Cerebellar cortex (tissue), 1 donor: ENCODE results near the gene HHAT.

ENCODE experiments used
- DNase-seq: peaks from one replicate; pipeline ENCODE4 v3.0.0-alpha.2; 2015; ENCODE audit warnings: low spot score

The HHAT gene

DNA sequence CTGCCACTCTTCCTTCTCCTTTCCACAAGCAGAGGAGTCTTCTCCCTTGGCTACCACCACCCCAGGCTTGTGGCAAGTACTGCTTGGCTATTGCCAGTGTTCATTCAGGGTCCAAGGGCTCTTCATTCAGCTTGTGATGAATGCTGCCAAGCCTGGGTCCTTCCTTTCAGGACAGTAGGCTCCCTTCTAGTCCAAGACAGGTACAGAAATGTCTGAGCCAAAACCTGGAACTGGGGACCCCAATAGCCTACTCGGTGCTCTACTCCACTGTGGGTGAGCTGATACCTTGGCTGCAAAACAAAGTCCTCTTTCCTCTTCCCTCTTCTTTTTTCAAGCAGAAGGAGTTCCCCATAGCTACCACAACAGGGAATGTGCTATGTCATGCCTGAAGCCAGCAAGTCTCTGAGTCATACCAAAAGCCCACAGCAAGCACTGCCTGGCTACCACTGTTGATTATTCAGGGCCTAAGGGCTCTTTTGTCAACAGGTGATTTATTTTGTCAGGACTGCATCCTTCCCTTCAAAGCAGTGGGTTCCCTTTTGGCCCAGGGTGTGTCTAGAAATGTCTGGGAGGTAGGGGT lies 268.9 kb downstream of the HHAT start:
- DNase-seq = no peak

DNA sequence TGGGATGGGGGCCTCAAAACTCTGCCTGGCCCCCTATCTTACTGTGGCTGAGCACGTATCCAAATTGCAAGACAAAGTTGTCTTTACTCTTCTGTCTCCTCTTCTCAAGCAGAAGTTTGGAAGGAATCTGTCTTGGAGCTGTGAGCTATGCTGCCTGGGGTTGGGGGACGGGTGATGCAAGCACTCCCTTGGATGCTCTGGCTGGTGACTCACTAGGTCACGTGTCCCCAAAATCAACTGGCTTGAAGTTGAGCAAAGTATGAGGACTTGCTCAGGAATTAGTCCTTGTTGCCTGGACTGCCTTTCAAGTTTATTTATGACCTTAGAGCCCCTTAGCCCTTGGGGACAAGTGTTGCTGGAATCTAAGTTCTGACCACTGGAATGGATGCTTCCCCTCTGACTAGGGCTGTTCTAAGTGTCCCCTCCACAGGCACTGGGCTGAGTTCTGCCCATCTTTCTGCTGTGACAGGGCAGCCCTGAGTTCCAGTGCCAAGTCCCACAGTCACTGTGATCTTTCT lies 269.5 kb downstream of the HHAT start:
- no peak for DNase-seq

DNA sequence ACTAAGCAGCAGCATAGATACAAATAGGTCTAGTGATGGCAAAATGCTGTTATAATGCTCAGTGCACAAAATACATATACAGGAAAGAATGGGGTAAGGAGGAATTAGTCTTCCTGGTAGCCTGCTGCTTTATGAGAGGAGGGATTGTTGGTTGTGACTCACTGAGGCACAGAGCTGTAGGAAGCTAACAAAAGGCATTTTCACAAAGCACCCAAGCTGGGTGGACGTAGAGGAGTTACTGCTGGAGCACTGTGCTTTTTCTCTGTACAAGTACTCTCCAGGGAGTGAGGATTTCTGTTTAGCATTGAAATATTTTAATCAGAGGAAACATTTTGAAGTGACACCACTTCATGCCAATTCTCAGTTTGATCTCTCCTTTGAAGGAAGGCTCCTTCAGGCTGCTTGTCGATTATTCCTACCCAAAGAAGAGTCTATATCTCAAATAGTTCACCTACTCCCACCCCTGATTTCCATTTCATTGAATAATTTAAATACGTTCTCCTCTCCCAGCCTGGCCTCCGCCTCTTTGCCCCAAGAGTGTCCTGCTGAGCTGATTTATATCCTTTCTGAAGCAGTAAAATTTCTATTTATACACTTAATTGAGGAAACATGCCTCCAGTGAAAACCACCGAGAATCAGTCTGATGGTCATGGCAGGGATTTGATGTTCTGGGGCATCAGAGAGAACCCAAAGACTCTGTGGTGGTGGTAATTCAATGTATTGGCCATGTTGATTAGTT lies 271.9 kb downstream of the HHAT start:
- no peak for DNase-seq

DNA sequence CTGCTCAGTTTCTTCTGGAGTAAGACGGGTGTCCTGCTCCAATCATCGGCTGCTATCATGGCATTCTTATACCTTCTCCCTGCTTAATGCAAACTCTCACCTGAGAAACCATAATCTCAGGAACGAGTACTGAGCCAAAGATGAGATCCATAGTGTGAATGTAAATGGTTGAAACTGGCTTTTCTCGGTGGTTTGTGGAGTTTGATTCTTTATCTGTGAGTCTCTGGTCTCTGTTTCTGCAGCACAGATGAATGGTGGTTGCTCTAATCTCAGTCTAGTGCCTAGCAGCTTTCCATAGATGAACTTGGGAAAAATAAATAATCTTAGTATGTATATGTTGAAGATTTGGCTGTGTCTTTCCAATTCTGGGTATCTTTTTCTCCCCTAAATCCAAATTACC lies 274.4 kb downstream of the HHAT start:
- DNase-seq = no peak

DNA sequence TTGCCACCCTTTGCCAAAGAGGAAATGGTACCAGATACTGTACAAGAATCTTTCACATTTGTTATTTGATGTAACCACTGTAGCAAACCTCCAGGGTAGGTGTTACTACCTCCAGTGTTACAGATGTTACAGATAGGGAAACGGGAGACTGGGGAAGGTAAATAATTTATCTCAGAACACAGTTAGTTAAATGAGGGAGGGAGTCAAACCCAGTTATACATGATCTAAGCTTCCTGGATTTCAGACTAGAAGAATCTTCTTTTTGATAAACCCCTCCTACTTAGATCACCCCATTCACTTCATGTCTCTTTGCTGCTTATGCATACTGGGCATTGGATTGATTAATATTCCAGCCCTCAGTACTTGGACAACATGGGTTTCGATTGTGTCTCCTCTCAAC lies 276.4 kb downstream of the HHAT start:
- no peak for DNase-seq

DNA sequence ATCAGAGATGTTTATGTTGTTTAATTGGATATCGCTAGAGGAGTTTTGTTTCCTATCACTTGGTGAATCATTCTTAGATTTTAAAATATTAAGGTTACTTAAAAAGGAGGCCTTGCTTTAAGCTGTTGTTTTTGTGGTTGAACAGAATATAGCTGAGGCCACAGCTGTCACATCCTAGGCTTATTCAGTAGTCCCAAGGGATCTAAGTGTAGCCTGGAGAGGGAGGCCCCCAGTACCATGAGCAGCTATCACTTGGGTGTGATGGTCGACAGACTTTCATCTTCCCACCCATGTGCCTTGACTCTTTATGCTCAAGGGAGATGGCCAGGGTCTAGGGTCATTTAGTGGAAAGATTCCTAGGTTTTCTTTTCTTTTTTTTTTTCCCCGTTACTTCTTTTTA lies 278.7 kb downstream of the HHAT start:
- DNase-seq = no peak

DNA sequence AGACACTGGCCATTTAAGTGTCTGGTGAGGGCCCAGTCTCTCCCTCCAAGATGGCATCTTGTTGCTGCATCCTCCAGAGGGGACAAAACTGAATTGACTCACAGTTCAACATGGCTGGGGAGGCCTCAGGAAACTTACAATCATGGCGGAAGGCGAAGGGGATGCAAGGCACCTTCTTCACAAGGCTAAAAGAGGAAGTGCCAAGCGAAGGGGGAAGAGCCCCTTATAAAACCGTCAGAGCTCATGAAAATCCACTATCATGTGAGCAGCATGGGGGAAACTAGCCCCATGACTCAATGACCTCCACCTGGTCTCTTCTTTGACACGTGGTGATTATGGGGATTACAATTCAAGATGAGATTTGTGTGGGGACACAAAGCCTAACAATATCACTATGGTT lies 280.1 kb downstream of the HHAT start:
- no peak for DNase-seq

DNA sequence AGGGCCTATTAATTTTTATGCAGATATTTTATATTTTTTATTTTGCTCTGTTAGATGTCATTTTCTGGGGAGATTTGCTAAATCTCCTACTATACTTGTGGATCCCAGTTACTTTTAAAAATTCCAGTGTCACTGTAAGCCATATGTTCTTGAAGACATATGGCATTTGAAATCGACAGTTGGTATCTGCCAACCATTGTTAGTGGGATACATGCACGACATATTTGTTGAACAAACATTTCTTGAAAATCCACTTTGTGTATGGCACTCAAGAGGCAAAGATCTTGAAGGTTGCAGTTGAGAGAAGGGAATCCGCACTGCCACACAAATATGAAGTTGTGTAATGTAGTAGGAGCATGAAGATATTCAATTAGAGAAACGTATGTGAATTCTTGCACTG lies 287.7 kb downstream of the HHAT start:
- no peak for DNase-seq

DNA sequence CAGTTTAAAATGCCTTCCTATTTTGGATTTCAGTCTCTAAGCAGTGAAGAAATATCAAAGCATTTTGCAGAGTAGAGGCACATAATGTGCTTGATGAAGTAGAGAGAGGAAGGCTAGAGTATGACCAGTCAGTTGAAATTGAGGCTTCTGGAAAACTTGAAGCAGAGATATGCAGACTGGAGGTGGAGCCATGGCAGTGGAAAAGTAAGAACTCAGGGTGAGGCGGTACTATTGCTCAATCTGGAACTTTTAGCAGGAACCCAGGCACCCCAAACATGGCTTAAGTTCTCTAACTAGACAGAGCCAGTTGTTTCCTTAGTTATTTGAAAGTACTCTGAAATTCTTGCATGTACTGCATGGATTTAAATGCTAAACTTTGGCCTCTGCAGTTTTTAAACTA lies 288.6 kb downstream of the HHAT start:
- no peak for DNase-seq

DNA sequence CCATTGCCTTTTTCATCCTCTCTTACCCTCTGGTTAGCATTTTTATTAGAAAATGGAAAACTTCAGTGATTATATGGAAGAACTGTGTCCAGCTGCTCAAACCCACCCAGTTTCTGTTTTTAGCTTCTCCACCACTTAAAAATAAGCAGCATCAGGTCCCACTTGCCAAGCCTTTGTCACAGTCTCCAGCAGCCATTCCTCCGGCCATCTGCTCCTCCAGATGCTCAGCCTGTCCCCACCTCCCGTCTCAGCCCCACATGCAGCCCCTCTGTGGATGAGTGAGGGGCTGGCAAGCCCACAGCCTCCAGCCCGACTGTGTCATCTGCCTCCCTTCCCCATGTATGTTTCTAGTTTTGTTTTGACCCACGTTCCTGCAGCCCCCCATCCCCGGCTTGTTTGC lies 289.7 kb downstream of the HHAT start:
- peak; percentile 44 for DNase-seq

DNA sequence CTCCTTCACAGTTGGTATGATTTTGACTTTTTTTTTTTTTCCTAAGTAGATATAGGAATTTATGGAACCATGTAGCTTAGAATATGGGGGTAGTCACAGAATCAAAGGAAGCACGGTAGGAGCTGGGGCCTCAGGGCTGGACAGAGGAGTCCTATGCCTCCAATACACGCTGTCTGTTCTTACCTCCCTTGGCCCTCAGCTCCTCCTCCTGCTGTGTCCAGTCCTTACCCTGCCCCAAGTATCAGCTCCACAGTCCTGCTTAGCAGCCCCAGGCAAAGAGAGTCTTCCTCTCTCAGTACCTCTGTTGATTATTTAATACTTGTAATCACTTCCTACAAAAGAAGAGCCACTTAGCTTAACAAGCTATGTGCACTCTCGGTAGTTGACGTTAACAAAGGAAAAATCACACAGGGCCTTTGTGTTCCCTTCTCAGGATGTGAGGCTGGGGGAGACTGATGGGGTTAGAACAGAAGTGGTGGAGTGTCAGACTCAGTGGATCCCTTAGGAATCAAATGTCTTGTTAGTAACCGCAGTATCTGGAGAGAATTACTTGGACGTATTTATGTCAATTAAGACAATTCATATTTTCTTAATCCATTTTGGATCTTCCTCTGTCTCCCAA lies 292.3 kb downstream of the HHAT start:
- no peak for DNase-seq

DNA sequence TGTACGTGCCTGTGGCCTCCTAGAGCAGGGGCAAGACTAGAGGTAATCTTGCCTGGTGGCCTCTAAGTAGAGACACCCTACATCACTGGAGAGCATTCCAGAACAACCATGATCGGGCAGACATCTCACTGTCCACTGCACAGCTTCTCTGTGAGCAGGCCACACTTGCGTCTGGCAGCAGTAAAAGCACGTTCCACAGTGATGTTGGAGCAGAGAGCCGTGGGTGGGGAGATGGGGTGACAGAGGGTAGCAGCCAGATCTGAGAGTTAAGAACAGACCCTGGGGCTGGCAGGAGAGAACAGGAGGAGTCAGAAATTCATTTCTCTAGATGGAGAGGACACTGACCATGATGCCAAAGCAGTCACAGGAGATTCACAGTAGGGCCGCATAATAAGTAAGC lies 293.0 kb downstream of the HHAT start:
- DNase-seq = no peak

DNA sequence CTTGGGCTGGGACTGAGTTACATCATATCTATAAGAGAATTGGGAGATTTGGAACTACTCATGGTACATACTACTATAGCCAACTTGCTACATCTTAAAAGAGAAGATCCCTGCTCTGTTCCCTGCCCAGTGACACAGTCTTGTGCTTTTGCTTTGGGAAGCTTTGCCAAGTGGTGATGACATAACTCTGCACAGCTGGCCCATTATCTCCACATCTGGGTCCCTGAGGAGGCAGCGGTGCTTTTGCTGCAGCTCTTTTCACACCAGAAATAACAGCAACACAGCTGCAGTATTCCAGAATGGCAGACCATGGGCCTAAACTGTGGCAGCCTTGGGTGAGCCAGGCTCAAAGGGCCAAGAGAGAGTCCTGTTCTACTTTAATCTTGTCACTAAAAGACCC lies 296.0 kb downstream of the HHAT start:
- DNase-seq = no peak

DNA sequence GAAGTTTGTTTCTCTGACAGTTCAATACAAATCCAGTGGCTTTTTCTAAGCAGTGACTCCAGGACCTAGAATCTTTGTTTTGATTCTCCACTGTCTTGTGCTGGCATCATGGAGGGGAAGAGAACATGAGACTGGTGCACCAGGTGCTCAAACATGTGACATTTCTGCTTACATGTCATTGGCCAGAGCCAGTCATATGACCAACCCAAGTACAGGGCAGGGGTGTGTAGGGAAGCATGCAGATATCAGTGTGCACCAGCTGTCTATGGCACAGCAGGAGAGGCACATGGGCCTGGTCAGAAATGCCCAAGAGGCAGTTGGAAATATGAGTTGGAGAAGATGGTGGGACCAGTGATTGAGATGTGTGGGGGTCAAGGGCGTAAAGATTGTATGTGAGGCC lies 297.0 kb downstream of the HHAT start:
- no peak for DNase-seq

DNA sequence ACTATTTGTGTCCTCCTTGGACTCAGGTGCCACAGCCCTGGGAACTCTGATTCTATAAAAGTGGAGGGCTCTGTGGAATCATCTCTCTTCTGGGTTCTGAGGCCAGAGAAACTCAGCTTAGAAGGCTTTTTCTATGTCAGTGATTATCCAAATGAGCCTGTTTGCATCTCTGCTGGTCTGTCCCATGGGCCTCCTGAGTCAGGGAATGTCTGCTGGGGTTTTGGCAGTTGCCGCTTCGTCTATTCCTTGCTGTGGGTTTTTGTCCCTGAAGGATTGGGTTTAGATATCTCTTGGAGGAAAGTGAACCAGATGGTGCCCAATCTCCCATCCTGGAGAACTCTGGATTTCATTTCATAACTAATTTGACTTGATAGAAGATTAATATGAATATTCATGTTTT lies 297.6 kb downstream of the HHAT start:
- DNase-seq = no peak

DNA sequence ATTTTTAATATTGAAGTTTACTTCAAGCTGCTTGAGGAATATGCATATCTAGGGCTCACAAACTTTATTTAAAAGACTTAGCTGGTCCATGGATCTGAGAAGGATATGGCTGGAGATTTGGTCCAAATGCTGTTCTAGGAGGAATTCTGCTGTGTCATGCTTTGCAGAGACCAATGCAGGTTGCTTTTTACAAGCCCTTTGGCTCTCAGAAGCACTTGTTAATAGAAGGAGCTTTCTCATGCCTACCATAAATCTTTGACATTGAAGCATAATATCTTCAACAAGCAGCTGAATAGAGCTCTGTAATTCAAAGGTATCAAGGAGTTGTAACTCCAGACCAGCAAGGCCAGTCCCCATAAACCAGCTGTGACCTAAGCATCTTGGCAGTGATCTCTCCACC lies 299.1 kb downstream of the HHAT start:
- DNase-seq = no peak

DNA sequence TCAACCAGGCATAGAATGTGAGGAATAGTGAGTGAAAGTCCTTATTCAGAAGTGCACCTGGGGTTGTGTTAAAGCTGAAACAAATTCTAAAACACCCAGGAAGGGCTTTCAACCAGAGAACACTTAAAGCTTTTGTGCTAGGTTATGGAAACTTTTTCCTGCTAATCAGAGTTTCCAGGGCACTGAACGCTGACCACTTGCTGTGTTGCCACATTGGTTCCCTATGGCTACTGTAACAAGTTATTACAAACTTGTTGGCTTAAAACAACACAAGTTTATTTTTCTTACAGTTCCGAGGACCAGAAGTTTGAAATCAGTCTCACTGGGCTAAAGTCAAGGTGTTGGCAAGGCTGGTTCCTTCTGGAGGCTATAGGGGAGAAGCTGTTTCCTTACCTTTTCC lies 300.6 kb downstream of the HHAT start:
- no peak for DNase-seq

DNA sequence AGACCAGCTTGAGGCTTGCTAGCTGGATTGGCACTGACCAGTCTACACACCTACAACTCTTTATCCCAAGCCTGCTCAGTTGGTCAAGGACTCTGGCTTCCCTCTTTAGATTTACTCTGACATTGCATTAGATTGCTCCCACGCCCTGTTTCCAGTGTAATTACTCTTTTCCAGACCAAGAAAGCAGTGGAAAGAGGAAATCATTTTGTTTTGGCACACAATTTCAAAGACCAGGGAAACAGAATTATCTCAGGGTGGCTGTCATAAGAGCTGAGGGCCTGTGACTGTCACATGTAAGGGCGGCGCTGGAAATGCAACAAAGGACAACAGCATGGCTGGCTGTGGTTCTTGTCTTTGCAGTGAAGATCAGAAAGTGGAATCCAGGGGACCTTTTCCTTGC lies 302.7 kb downstream of the HHAT start:
- DNase-seq = no peak

DNA sequence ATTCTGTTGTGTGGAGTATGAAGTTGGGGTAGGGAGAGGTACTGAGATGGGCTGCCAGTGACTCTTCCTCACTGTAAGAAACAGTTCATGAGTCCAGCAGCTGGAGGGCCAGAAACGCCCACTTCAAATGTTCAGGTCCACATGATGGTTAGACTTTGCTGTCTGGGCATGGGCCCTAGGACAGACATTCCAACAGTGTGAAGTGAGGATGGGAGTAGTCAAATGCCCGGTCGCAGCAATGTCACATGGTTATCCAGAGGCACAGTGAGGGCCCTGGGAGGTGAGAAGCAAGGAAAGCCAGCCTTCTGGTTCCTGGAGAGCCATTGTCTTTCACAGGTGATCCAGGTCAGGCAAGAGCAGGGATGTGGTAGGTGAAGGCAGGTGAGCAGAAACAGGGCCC lies 304.4 kb downstream of the HHAT start:
- DNase-seq = no peak

DNA sequence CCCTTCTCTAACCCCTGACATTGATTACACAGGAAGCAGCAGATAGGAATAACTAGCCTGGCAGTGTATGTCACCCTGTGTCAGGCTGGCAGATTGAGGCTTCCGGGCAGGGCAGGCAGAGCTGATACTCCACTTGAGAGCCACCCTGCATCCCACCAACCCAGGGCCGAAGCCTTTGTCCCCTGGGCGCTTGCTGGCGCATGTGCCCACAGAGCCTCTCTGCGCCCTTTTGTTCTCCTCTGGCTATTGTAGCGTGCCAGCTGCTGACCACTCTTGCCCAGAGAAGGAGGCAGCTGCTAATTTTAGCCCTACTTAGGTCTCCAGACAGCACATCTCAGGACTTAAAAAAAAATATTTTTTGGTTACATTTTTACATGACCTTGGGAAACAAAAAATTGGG lies 304.9 kb downstream of the HHAT start:
- no peak for DNase-seq

DNA sequence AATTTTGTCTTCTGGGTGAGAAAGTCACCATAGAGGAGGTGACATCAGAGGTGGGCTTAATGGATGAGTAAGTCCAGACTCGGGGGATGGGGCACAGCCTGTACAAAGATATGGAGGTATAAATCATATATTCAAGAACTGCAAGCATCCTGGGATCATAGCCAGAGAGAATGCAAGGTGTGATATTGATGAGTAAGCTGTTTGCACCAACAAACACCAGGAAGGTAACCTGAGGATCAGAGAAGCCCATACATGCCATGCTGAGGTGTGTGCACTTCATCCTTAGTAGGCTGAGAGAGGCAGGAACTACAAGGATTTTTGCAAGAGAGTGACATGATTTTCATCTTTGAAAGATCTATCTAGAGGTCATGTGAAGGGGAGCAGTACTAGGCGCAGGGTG lies 306.4 kb downstream of the HHAT start:
- DNase-seq = no peak

DNA sequence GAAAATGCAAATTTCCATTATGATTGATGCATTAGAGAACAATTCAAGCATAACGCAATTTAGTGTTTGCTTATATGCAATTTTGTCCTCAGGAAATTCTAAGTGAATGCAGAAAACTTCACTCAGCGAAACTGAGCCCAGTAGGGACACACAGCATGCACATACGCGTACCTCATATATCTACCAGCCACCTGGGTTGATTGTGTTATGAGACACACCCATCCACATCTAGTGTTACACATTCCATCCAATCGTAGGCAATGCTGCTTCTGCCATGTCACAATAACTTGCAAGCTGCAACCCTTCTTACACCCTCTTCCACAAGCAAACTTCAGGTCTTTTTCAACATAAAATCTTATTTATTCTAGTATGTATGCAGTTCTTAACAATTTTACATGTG lies 312.9 kb downstream of the HHAT start:
- DNase-seq = no peak

DNA sequence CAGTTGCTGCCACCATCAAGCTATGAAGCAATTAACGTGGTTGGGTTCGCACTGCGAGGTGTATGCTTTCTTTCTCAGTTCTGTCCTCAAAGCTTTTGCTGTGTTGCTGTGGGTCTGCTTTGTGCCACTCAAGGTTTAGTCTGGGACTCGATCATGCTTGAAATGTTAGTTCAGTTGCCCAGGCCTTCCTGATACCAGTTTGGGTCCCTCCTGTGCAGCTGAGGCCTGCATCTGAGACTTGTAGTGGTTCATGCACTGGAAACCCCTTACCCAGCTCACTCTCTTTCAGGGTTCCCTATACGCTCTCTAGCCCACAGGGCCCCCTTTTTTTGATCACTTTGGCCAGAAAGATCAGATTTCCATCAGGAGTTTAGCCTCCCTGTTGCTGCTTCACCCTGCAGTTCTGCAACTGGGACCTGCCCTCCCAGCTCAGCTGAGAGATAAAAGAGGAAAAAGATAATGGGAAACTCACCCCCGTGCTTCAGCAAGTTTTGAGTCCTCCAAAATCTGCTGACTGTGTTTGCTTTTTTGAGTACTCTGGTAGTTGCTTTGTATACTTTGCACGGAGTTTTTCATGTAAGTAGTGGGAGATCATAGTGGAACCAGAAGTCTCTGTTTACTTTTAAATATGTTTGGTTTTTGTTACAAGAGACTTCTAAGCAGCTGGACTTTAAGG lies 317.0 kb downstream of the HHAT start:
- no peak for DNase-seq
